Right atrium auricular region (tissue), 2 donors: ENCODE results near the gene RMND1. TPM values are rescaled to one million over a fixed set of nuclear protein-coding genes. Genes with fewer than 3 reads are reported as not detected.

Source experiments
- DNase-seq: peaks from one replicate; pipeline ENCODE4 v3.0.0-alpha.2; 2019; ENCODE audit warnings: low spot score
- H3K27ac ChIP-seq, 2 donors: fragments of 200-600 bp; sonication (generic); 1 replicate in 1 of 2; 2 replicates in 1 of 2; pipeline ENCODE4 v1.5.1; 2016 to 2019
- H3K27me3 ChIP-seq, 2 donors: fragments of 200-600 bp; sonication (generic); one replicate each; pipeline versions ENCODE4 v1.5.1 to v1.6.0; 2017 to 2019
- H3K36me3 ChIP-seq: fragments of 200-600 bp; sonication (generic); one replicate; pipeline ENCODE4 v1.5.1; 2016
- H3K4me1 ChIP-seq, 2 donors: fragments of 200-600 bp; sonication (generic); one replicate each; pipeline versions ENCODE4 v1.5.1 to v1.6.0; 2017 to 2019
- H3K4me3 ChIP-seq, 2 donors: fragments of 200-600 bp; sonication (generic); 1 replicate in 1 of 2; 2 replicates in 1 of 2; pipeline ENCODE4 v1.5.1; 2017 to 2019; ENCODE audit warnings: mild to moderate bottlenecking in 1 of 2, moderate library complexity in 1 of 2
- H3K9me3 ChIP-seq, 2 donors: fragments of 200-600 bp; sonication (generic); one replicate each; pipeline ENCODE4 v1.5.1; 2019
- total RNA-seq, 2 donors: library from RNA; depleted of rRNA; stranded (reverse); fragments of >200 nt; gene quantifications; one replicate each; pipeline ENCODE4 v1.1.0, GENCODE V29; 2016
- TF ChIP-seq, protein P1 (sequence below), 2 donors: fragments of 200-600 bp; sonication (generic); IDR thresholded peaks; one replicate each; pipeline ENCODE4 v1.5.1; 2019; ENCODE audit warnings: antibody characterized with exemption in 2 of 2

Gene RMND1
- total RNA-seq, 2 donors from 2014 or later, result 8.5 to 12.5 TPM

DNA sequence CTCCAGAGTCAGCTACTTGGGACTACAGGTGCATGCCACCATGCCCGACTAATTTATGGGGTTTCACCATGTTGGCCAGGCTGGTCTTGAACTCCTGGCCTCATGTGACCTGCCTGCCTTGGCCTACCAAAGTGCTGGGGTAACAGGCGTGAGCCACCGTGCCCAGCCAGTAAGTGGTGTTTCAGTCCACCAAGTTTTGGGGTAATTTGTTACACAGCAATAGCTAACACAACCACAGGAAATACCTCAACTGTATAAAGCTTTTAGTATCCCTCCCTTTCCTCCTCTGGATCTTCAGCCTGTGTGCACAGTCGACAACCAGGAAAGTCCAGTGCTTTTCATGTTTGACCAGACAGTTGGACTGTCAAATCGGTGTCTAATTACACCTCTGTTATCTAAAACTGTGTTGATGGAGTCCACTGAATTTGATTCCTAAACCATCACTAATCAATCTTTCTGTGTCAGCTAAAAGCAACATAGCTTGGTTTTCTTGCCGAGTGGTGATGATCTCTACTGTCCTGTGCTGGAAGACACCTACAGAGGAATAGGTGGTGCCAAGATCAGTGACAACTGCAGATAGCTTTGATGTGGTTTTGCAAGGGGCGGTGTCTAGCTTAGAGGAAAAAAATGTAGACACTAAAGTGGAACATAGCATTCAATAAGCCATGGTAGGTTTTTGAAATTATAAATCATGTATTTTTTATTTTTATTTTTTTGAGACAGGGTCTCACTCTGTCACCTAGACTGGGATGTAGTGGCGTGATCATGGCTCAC, 38.4 kb downstream of the RMND1 start:
- Histone ChIP-seq H3K27ac (no peak overlapping the region), H3K27me3 (no peaks in the 10 kb centered on the region), H3K4me1 (no peaks in the 10 kb centered on the region), H3K9me3 (no peaks in the 10 kb centered on the region), H3K4me3 (no peak overlapping the region), H3K36me3 (peaks cover 21% of the 10 kb centered on the region)
- TF ChIP-seq, protein P1, sequence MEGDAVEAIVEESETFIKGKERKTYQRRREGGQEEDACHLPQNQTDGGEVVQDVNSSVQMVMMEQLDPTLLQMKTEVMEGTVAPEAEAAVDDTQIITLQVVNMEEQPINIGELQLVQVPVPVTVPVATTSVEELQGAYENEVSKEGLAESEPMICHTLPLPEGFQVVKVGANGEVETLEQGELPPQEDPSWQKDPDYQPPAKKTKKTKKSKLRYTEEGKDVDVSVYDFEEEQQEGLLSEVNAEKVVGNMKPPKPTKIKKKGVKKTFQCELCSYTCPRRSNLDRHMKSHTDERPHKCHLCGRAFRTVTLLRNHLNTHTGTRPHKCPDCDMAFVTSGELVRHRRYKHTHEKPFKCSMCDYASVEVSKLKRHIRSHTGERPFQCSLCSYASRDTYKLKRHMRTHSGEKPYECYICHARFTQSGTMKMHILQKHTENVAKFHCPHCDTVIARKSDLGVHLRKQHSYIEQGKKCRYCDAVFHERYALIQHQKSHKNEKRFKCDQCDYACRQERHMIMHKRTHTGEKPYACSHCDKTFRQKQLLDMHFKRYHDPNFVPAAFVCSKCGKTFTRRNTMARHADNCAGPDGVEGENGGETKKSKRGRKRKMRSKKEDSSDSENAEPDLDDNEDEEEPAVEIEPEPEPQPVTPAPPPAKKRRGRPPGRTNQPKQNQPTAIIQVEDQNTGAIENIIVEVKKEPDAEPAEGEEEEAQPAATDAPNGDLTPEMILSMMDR (IDR thresholded peaks at IDR 0.05), result no peak
- no peak for DNase-seq

DNA sequence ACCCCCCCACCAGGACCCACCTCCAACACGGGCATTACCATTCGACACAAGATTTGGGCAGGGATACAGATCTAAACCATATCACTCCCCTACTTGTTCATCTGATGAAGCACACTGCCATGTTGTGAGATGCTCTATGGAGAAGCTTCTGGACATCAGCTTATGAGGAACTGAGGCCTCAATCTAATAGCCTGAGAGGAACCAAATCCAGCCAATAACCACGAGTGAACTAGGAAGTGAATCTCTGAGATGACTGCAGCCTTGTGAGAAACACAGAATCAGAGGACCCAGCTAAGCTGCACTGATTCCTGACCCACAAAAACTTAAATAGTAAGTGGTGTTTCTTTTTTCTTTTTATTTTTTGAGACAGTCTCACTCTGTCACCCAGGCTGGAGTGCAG, 39.0 kb downstream of the RMND1 start:
- H3K36me3 ChIP-seq, result peaks cover 21% of the 10 kb centered on the region
- TF ChIP-seq, protein P1 (IDR thresholded peaks at IDR 0.05), result no peak
- H3K27me3 ChIP-seq, result no peaks in the 10 kb centered on the region
- DNase-seq, result no peak
- H3K4me1 ChIP-seq, result no peaks in the 10 kb centered on the region
- no peak overlapping the region for H3K27ac ChIP-seq
- no peaks in the 10 kb centered on the region for H3K9me3 ChIP-seq
- no peak overlapping the region for H3K4me3 ChIP-seq

DNA sequence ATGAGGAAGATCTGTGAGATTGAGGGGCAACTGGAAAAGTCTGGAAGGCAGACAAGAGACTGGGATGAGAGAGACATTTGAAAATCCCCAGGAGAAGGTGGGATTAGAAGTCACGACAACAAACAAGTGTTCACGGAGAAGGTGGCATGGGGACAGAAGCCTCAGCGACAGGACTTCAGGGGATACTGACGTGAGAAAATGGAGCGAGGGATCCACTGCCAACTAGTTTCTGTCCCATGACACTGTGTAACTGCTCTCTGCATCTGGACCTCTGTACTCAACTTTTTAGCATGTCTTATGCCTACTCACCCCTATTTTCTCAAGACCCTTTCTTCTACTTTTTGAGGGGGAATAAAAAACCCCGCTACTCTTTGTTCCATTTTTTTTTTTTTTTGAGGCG, 42.2 kb downstream of the RMND1 start:
- H3K27me3 ChIP-seq, result no peaks in the 10 kb centered on the region
- H3K36me3 ChIP-seq, result peaks cover 22% of the 10 kb centered on the region
- H3K27ac ChIP-seq, result no peak overlapping the region
- no peak for DNase-seq
- no peaks in the 10 kb centered on the region for H3K4me1 ChIP-seq
- TF ChIP-seq, protein P1 (IDR thresholded peaks at IDR 0.05), result no peak
- no peaks in the 10 kb centered on the region for H3K9me3 ChIP-seq
- no peak overlapping the region for H3K4me3 ChIP-seq

DNA sequence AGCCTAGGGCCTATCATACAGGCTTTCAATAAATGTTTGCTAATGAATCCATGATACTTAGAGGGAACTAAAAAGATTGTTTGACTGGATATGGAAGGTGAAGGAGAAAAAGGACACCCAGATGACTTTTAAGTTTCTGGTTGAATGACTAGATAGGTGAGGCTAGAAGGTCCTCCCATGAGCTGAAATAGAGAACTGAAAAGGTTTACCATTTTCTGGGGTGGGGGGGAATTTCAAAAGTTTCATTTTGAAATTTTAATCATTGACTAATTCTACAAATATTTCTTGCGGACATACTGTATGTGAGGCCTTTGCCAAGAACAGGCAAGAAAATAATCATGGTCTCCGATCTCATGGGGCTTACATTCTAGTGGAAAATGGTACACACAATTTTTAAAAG, 42.7 kb downstream of the RMND1 start:
- H3K27ac ChIP-seq, result no peak overlapping the region
- peaks cover 22% of the 10 kb centered on the region for H3K36me3 ChIP-seq
- DNase-seq, result no peak
- H3K4me3 ChIP-seq, result no peak overlapping the region
- no peaks in the 10 kb centered on the region for H3K9me3 ChIP-seq
- TF ChIP-seq, protein P1 (IDR thresholded peaks at IDR 0.05), result no peak
- H3K4me1 ChIP-seq, result no peaks in the 10 kb centered on the region
- no peaks in the 10 kb centered on the region for H3K27me3 ChIP-seq

DNA sequence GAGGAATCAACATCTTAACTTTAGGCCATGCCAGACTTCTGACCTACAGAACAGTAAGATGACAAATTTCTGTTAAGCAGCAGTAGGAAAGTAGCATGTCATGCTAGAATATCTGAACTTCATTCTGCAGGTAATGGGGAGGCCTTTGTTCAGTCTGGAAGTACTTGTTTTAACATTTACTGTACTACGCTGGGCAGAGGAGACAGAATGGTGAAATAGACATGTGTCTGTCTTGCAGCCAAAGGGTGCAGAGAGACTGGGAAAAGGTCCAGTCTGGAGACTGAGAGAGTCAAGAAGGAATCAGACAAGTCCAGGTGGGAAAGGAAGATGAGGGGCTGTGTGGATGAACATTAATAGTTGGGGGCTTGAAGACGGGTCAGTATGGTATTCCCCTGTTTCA, 43.1 kb downstream of the RMND1 start:
- DNase-seq, result no peak
- Histone ChIP-seq H3K27ac (no peak overlapping the region), H3K36me3 (peaks cover 22% of the 10 kb centered on the region), H3K9me3 (no peaks in the 10 kb centered on the region), H3K27me3 (no peaks in the 10 kb centered on the region), H3K4me1 (no peaks in the 10 kb centered on the region), H3K4me3 (no peak overlapping the region)
- TF ChIP-seq, protein P1 (IDR thresholded peaks at IDR 0.05), result no peak

DNA sequence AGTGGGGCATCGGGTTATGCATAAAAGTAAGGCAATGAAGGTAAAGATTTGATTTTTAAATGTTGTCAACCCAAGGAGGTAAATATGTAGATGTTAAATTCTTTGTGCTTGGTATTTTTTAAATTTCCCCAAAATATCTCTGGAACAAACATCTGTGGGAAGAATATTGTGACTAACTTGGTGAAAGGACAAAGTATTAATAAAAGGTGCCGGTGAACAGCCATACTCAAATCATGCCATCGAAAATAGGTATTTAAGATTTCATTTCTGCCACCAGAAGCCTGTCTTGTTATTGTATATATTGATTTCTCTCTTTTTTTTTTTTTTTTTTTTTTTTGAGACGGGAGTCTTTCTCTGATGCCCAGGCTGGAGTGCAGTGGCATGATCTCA, 48.0 kb downstream of the RMND1 start:
- no peak for DNase-seq
- Histone ChIP-seq H3K4me3 (no peak overlapping the region), H3K9me3 (no peaks in the 10 kb centered on the region), H3K27ac (no peak overlapping the region), H3K4me1 (peaks cover 0 to 17% of the 10 kb centered on the region in 2 donors), H3K27me3 (no peaks in the 10 kb centered on the region), H3K36me3 (peaks cover 9% of the 10 kb centered on the region)
- TF ChIP-seq, protein P1 (IDR thresholded peaks at IDR 0.05), result no peak
